ENCODE results near the gene CFAP206.

The CFAP206 gene

GRCh38 chr6:87378947-87379346 lies 28.8 kb upstream of the CFAP206 start:
- peak overlapping the region; percentile 24; the same call in 1 of the 2 replicates for H3K4me2 ChIP-seq (ENCODE audit: low read length)

GRCh38 chr6:87382861-87383260 lies 24.9 kb upstream of the CFAP206 start:
- Histone ChIP-seq H4K20me1 (ENCODE audit: insufficient read depth, low read length) (no peaks in the 10 kb centered on the region), H3K9me3 (ENCODE audit: insufficient read depth, low read length) (no peaks in the 10 kb centered on the region), H2AFZ (ENCODE audit: low read depth, low read length) (no peak overlapping the region), H3K79me2 (ENCODE audit: low read length) (no peaks in the 10 kb centered on the region), H3K4me2 (ENCODE audit: low read length) (no peak overlapping the region), H3K27ac (ENCODE audit: low read length) (no peak overlapping the region), H3K4me3 (ENCODE audit: low read length) (no peak overlapping the region), H3K36me3 (replicated peaks; ENCODE audit: low read depth, low read length) (no peaks in the 10 kb centered on the region), H3K4me1 (ENCODE audit: low read length) (peaks cover 9% of the 10 kb centered on the region), H3K9ac (ENCODE audit: low read length) (no peak overlapping the region), H3K27me3 (ENCODE audit: low read depth, low read length) (no peaks in the 10 kb centered on the region)
- no peak for TF ChIP-seq EZH2phosphoT487 (IDR thresholded peaks at IDR 0.05; ENCODE audit: low read depth)
- no peak for TF ChIP-seq CTCF (IDR thresholded peaks at IDR 0.05; ENCODE audit: low read depth, low read length)

More at GRCh38 chr6:87378947-87379346, 28.8 kb upstream of the CFAP206 start:
- no peaks in the 10 kb centered on the region for H3K27me3 ChIP-seq (ENCODE audit: low read depth, low read length)
- H3K36me3 ChIP-seq (replicated peaks; ENCODE audit: low read depth, low read length): no peaks in the 10 kb centered on the region
- no peak overlapping the region for H3K9ac ChIP-seq (ENCODE audit: low read length)
- no peak overlapping the region for H2AFZ ChIP-seq (ENCODE audit: low read depth, low read length)
- no peak for TF ChIP-seq EZH2phosphoT487 (IDR thresholded peaks at IDR 0.05; ENCODE audit: low read depth)
- TF ChIP-seq CTCF (IDR thresholded peaks at IDR 0.05; ENCODE audit: low read depth, low read length): no peak
- H4K20me1 ChIP-seq (ENCODE audit: insufficient read depth, low read length): no peaks in the 10 kb centered on the region
- peaks cover 6% of the 10 kb centered on the region; the same call in 1 of the 2 replicates for H3K4me1 ChIP-seq (ENCODE audit: low read length)
- no peak overlapping the region for H3K4me3 ChIP-seq (ENCODE audit: low read length)
- H3K79me2 ChIP-seq (ENCODE audit: low read length): no peaks in the 10 kb centered on the region
- H3K9me3 ChIP-seq (ENCODE audit: insufficient read depth, low read length): no peaks in the 10 kb centered on the region
- no peak overlapping the region for H3K27ac ChIP-seq (ENCODE audit: low read length)

GRCh38 chr6:87384038-87384437 lies 23.7 kb upstream of the CFAP206 start:
- no peak overlapping the region for H3K4me3 ChIP-seq (ENCODE audit: low read length)
- H3K27me3 ChIP-seq (ENCODE audit: low read depth, low read length): no peaks in the 10 kb centered on the region
- H3K27ac ChIP-seq (ENCODE audit: low read length): no peak overlapping the region
- peaks cover 5% of the 10 kb centered on the region for H3K4me1 ChIP-seq (ENCODE audit: low read length)
- H2AFZ ChIP-seq (ENCODE audit: low read depth, low read length): no peak overlapping the region
- H3K79me2 ChIP-seq (ENCODE audit: low read length): no peaks in the 10 kb centered on the region
- no peaks in the 10 kb centered on the region for H3K36me3 ChIP-seq (replicated peaks; ENCODE audit: low read depth, low read length)
- no peak overlapping the region for H3K4me2 ChIP-seq (ENCODE audit: low read length)
- TF ChIP-seq CTCF (IDR thresholded peaks at IDR 0.05; ENCODE audit: low read depth, low read length) (no peak), EZH2phosphoT487 (IDR thresholded peaks at IDR 0.05; ENCODE audit: low read depth) (no peak)
- H4K20me1 ChIP-seq (ENCODE audit: insufficient read depth, low read length): no peaks in the 10 kb centered on the region
- H3K9ac ChIP-seq (ENCODE audit: low read length): no peak overlapping the region
- no peaks in the 10 kb centered on the region for H3K9me3 ChIP-seq (ENCODE audit: insufficient read depth, low read length)

- no peaks in the 10 kb centered on the region for H3K36me3 ChIP-seq (replicated peaks; ENCODE audit: low read depth, low read length)
- no peak overlapping the region for H3K4me3 ChIP-seq (ENCODE audit: low read length)
- H3K27me3 ChIP-seq (ENCODE audit: low read depth, low read length): no peaks in the 10 kb centered on the region
- no peak overlapping the region for H3K9ac ChIP-seq (ENCODE audit: low read length)
- no peak overlapping the region for H3K4me2 ChIP-seq (ENCODE audit: low read length)
- H3K4me1 ChIP-seq (ENCODE audit: low read length): peaks cover 3% of the 10 kb centered on the region; the same call in 1 of the 2 replicates
- no peaks in the 10 kb centered on the region for H4K20me1 ChIP-seq (ENCODE audit: insufficient read depth, low read length)
- H3K27ac ChIP-seq (ENCODE audit: low read length): no peak overlapping the region
- no peak for TF ChIP-seq CTCF (IDR thresholded peaks at IDR 0.05; ENCODE audit: low read depth, low read length)
- TF ChIP-seq EZH2phosphoT487 (IDR thresholded peaks at IDR 0.05; ENCODE audit: low read depth): no peak
- no peak overlapping the region for H2AFZ ChIP-seq (ENCODE audit: low read depth, low read length)
- no peaks in the 10 kb centered on the region for H3K9me3 ChIP-seq (ENCODE audit: insufficient read depth, low read length)
- H3K79me2 ChIP-seq (ENCODE audit: low read length): no peaks in the 10 kb centered on the region
Measured at GRCh38 chr6:87384449-87384848, 23.3 kb upstream of the CFAP206 start.
